ENCODE data around the gene MTCH2. TPM values are rescaled to one million over a fixed set of nuclear protein-coding genes. Genes with fewer than 3 reads are reported as not detected.

Gene MTCH2
- total RNA-seq, 1 experiment from 2014 or later = 176 TPM

DNA sequence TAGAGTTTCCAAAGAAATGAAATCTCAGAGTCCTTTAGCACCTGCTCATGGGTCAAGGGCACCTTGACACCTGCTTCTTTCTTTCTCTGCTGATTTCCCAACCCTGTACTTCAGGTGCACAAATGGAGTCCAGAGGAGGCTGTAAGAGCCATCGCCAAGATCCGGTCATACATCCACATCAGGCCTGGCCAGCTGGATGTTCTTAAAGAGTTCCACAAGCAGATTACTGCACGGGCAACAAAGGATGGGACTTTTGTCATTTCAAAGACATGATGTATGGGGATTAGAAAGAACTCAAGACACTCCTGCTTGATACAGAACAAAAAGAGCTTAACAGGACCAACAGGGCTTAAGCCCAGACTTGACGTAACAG lies 71.0 kb downstream of the MTCH2 start:
- DNase-seq = no peak
- no peak overlapping the region for H3K9ac ChIP-seq (ENCODE audit: extremely low read depth, insufficient read length, low read length)
- WGBS (ENCODE audit: extremely low coverage, insufficient read length, low lambda C conversion rate) = no CpG with 5 or more reads among the region's 4 CpGs
- H2BK12ac ChIP-seq (ENCODE audit: insufficient read length, low read depth, low read length) = no peak overlapping the region
- H2BK5ac ChIP-seq (ENCODE audit: insufficient read length, low read length) = no peak overlapping the region
- H3K79me1 ChIP-seq (ENCODE audit: insufficient read depth, low read depth, low read length, poor library complexity, severe bottlenecking) = peaks cover 3% of the 10 kb centered on the region
- H4K5ac ChIP-seq (ENCODE audit: insufficient read length, low read depth, low read length) = no peak overlapping the region
- H2AK5ac ChIP-seq (ENCODE audit: insufficient read length, low read length) = no peak overlapping the region
- no peak overlapping the region for H3K4ac ChIP-seq (ENCODE audit: low read depth, low read length)
- H3K23me2 ChIP-seq (ENCODE audit: insufficient read length, low read depth, low read length, poor library complexity, severe bottlenecking) = no peaks in the 10 kb centered on the region
- no peak overlapping the region for H3K4me2 ChIP-seq (ENCODE audit: insufficient read depth, insufficient read length, low read length)
- no peak overlapping the region for H2BK20ac ChIP-seq (ENCODE audit: low read depth, low read length, poor library complexity, severe bottlenecking)
- peaks cover 5 to 6% of the 10 kb centered on the region in 2 experiments; a peak in 3 of 4 replicates for H3K4me1 Mint-ChIP-seq
- H3K56ac ChIP-seq (ENCODE audit: insufficient read length, low read depth, low read length) = no peak overlapping the region
- TF ChIP-seq, protein P1, sequence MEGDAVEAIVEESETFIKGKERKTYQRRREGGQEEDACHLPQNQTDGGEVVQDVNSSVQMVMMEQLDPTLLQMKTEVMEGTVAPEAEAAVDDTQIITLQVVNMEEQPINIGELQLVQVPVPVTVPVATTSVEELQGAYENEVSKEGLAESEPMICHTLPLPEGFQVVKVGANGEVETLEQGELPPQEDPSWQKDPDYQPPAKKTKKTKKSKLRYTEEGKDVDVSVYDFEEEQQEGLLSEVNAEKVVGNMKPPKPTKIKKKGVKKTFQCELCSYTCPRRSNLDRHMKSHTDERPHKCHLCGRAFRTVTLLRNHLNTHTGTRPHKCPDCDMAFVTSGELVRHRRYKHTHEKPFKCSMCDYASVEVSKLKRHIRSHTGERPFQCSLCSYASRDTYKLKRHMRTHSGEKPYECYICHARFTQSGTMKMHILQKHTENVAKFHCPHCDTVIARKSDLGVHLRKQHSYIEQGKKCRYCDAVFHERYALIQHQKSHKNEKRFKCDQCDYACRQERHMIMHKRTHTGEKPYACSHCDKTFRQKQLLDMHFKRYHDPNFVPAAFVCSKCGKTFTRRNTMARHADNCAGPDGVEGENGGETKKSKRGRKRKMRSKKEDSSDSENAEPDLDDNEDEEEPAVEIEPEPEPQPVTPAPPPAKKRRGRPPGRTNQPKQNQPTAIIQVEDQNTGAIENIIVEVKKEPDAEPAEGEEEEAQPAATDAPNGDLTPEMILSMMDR (conservative IDR thresholded peaks at IDR 0.05) = no peak
- H4K8ac ChIP-seq (replicated peaks; ENCODE audit: insufficient read length, low read depth, low read length) = no peak overlapping the region
- no peak overlapping the region for H3K4me3 Mint-ChIP-seq
- no peak overlapping the region; a peak in 1 of 7 replicates for H3K27ac Mint-ChIP-seq
- H3K27ac ChIP-seq (ENCODE audit: insufficient read length, low read depth, low read length) = no peak overlapping the region
- no peaks in the 10 kb centered on the region for H3K9me3 Mint-ChIP-seq
- no peaks in the 10 kb centered on the region for H3K4me1 ChIP-seq (ENCODE audit: insufficient read depth, low read length)
- no peak overlapping the region for H2BK15ac ChIP-seq (ENCODE audit: low read depth, low read length)
- no peaks in the 10 kb centered on the region for H3K9me3 ChIP-seq (ENCODE audit: control insufficient read depth, low read depth, low read length)
- H2BK120ac ChIP-seq (ENCODE audit: low read depth, low read length, poor library complexity, severe bottlenecking) = no peak overlapping the region
- no peak overlapping the region for H3K14ac ChIP-seq (ENCODE audit: insufficient read depth, low read length)
- no peak overlapping the region for H4K91ac ChIP-seq (ENCODE audit: insufficient read length, low read depth, low read length)
- no peaks in the 10 kb centered on the region for H3K27me3 Mint-ChIP-seq (ENCODE audit: low read depth)
- H3K36me3 Mint-ChIP-seq (ENCODE audit: insufficient read depth in 1 of 3, low read depth in 3 of 3) = peaks cover 21 to 75% (median 66%) of the 10 kb centered on the region in 3 experiments
- H3K18ac ChIP-seq (ENCODE audit: insufficient read length, low read depth, low read length) = no peak overlapping the region
- no peak overlapping the region for H2AFZ ChIP-seq (ENCODE audit: low read length)
- no peak overlapping the region for H3T11ph ChIP-seq (ENCODE audit: low read length)
- no peaks in the 10 kb centered on the region; the same call in 1 of the 2 replicates for H3K79me2 ChIP-seq (ENCODE audit: insufficient read depth, low read length)
- no peaks in the 10 kb centered on the region for H4K20me1 ChIP-seq (ENCODE audit: control insufficient read depth, insufficient read depth, insufficient read length)
- H3K23ac ChIP-seq (ENCODE audit: insufficient read length, low read depth, low read length) = no peak overlapping the region
- no peaks in the 10 kb centered on the region for H3K27me3 ChIP-seq (ENCODE audit: insufficient read depth, low read length)
